Fibroblast of the aortic adventitia (primary cell): ENCODE results near the gene TTI1. TPM values are rescaled to one million over a fixed set of nuclear protein-coding genes. Genes with fewer than 3 reads are reported as not detected.

Source experiments
- DNase-seq: peaks from one replicate; pipeline ENCODE4 v3.0.0-alpha.2; 2010; ENCODE audit warnings: low read depth
- H3K4me3 ChIP-seq: 2 replicates; pipeline ENCODE4 v1.5.1; 2011; ENCODE audit warnings: low read depth, mild to moderate bottlenecking, control low read depth, low read length, moderate library complexity
- CTCF ChIP-seq: IDR thresholded peaks from 2 replicates; pipeline ENCODE4 v1.5.1; 2011; ENCODE audit warnings: mild to moderate bottlenecking, low read length, control low read depth, inconsistent platforms; ENCODE audit not compliant: insufficient read depth
- total RNA-seq: library from RNA; depleted of rRNA; stranded (reverse); fragments of >200 nt; gene quantifications from 2 replicates; pipeline ENCODE4 v1.2.3, GENCODE V29; 2012; ENCODE audit warnings: low replicate concordance

Gene TTI1
- total RNA-seq, 1 donor: 26.0 TPM

GRCh38 chr20:37936041-37936440 lies 97.2 kb downstream of the TTI1 start:
- H3K4me3 ChIP-seq: no peak overlapping the region
- DNase-seq: no peak
- TF ChIP-seq CTCF: no peak

GRCh38 chr20:37935435-37935834 lies 97.8 kb downstream of the TTI1 start:
- TF ChIP-seq CTCF: no peak
- H3K4me3 ChIP-seq: no peak overlapping the region
- no peak for DNase-seq

- no peak for DNase-seq
- TF ChIP-seq CTCF: no peak
These were observed 98.5 kb downstream of the TTI1 start for GRCh38 chr20:37934634-37935375.

GRCh38 chr20:37933786-37934633 lies 99.2 kb downstream of the TTI1 start:
- no peak overlapping the region for H3K4me3 ChIP-seq
- TF ChIP-seq CTCF: no peak
- no peak for DNase-seq

More at GRCh38 chr20:37934634-37935375, 98.5 kb downstream of the TTI1 start:
- no peak overlapping the region for H3K4me3 ChIP-seq

Other genes with a start within 250 kb of the TTI1 start
- gene VSTM2L, start 130.3 kb downstream of the TTI1 start, total RNA-seq: 0.57 and 1.4 TPM in 2 replicates
- 19.5 and 36.0 TPM in 2 replicates for gene RPRD1B, start 290 bp upstream of the TTI1 start, total RNA-seq
- 6.0 and 117 TPM in 2 replicates for gene TGM2, start 131.8 kb upstream of the TTI1 start, total RNA-seq
- 4.9 and 10.8 TPM in 2 replicates for gene KIAA1755, start 227.3 kb upstream of the TTI1 start, total RNA-seq